Activated gamma-delta T cell treated with anti-CD3 and anti-CD28 coated beads, Interleukin-2, amount 50 U/mL, for 16 hours (primary cell): ENCODE data around the gene PDE6B.

ENCODE experiments used
- DNase-seq: peaks from one replicate; pipeline ENCODE4 v3.0.0-alpha.2; 2020; ENCODE audit warnings: low read depth

PDE6B gene

DNA sequence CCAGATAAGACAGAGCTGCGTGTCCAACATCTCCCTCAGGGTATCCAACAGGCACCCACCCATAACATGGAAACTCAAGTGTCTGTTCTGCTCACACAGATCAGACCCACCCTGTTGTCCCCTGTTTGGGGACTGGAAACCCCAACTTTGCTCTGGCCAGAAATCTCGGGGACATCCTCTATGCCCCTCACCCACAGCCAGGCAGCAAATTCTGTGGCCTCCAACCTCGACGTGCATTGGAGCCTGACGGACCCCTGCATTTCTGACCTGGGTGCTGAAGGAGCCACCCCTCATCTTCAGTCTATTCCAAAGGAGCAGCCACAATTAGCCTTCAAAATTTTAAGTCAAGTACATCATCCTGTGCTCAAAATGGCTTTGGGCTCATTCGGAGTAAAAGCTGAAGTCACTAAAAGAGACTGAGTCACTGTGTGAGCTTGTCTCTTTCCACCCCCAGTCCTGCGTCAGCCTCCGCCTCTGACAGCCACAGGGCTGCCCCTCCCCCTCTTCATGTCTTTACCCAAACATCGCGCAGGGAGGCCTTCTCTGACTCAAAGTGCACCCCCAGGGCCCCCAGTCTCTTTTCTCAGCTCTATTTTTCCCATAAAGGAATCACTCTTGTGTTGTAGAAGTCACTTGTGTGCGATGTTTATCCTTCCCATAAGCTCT, 24.4 kb upstream of the PDE6B start:
- DNase-seq = no peak

DNA sequence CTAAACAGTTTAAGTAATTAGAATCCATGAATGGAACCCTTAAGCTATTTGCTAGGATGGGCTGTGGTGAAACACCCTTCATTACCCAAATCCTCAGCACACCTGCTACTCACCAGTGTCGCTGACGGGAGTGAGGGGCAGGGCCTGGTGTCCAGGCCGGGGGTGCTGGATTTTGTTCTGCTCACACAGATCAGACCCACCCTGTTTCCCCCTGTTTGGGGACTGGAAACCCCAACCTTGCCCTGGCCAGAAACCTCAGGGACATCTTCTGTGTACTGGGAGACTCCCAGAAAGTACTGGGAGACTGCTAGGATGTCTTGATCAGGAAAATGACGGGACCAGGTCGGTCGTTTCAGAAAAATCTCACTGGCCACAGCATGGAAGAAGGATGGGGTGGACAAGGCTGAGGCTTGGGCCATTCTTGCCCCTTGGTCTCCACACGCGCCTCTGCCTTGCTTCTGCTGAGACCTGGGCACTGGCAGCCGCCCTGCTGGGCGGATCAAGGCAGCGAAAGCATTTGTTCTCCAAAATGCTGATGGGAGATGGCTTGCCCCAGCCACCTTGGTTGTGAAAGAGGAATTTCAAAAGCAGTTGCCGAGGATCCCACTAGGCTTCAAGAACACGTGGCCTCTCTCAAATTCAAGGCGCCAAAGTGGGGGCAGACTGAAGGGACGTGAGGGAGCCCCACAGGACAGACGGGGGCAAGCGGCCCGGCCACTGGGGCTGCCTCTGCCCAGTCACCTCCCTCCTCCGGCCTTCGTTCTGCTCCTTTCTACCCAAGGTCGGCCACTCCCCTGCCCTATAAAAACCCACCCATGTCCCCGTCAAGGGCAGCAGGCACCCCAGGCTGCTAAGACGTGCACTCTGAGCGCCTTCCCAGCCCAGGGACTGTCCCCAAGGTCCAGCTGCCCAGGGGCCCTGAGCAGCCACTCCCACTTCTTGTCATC, 23.5 kb upstream of the PDE6B start:
- DNase-seq = no peak

DNA sequence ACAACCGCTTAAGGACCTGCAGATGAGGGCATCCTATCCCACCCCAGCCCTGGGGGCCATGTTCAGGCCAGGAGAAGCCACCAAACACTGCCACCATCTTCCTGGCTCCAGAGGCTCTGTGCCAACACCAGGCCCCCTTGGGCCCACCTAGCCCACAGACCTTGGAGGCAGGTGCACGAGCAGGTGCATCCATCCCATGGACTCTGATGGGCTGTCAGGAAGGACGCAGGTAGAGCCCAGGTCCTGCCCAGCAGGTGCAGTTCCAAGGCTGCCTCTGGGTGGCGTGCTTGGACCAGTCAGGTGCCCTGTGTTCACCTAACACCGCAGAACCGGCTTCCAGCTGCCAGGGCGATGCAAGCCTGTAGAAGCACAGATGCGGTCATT, 22.8 kb upstream of the PDE6B start:
- peak; percentile 45 for DNase-seq

DNA sequence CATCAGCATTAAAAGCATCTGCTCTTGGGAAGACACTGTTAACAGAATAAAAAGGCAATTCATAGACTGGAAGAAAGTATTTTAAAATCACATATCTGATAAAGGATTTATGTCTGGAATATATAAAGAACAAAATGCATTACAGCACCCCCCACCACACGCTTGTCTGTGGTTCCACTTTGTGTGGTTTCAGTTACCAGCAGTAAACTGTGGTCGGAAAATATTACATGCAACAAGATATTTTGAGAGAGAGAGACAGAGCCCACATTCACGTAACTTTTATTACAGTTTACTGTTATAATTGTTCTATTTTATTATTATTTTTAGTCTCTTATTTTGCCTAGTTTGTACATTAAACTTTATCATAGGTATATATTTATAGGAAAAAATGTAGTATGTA, 21.2 kb upstream of the PDE6B start:
- no peak for DNase-seq

DNA sequence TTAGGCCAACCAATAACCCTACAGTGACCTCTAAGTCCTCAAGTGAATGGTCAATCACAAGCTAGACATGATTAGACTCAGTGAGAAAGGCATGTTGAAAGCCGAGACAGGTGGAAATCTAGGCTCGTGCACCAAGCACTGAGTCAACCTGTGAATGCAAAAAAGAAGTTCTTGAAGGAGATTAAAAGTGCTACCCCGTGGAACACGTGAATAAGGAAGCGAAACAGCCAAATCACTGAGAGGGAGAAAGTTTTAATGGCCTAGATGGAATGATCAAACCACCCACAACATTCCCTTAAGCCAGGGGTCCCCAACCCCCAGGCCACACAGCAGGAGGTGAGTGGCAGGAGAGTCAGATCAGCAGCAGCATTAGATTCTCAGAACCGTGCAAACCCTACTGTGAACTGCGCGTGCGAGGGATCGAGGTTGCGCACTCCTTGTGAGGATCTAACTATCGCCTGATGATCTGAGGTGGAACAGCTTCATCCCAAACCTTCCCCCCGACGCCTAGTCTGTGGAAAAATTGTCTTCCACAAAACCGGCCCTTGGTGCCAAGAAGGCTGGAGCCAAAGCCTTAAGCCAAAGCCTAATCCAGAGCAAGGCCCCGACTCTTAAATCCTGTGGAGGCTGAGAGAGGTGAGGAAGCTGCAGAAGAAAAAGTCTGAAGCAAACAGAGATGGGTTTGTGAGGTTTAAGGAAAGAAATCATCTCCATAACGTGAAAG, 19.5 kb upstream of the PDE6B start:
- no peak for DNase-seq

DNA sequence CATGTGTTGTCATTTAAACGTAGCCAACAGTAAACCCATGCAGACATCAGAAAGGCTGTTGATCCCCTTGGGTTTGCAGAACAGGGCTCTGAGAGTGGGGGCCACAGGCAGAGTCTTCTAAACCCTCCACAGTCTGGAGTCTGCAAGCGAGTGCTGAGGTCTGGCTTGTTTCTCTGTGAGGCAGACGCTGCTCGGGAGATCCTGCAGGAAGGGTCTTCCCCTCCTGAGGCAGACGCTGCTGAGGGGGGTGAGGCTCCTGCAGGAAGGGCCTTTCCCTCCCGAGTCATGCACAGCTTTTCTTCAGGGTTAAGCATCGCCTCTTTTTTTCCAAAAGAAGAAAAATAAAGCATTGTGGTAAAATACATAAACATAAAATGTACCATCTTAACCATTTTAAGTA, 17.1 kb upstream of the PDE6B start:
- no peak for DNase-seq

DNA sequence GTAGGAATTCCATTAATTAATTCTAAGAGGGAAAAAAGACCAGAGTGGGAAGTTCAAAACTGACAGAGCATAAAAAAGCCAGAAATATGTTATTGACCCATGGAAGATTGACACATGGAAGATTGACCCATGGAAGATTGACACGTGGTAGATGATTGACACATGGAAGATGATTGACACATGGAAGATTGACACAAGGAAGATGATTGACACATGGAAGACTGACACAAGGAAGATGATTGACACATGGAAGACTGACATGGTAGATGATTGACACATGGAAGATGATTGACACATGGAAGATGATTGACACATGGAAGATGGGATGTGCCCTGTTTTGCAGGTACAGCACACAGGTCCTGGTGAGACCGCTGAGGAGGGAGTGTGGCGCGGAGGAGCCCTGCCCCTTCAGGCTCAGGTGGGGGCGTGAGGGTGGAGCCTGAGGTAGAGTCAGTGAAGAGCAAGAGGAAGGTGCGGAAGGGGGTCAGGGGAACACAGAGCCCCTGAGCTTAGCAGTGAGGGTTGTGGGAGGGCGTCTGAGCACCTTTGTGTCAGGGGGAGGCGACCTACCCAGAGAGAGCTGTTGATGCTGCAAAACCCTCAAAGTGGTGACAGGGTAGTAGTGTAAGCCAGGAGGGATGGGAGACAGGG, 15.8 kb upstream of the PDE6B start:
- no peak for DNase-seq

DNA sequence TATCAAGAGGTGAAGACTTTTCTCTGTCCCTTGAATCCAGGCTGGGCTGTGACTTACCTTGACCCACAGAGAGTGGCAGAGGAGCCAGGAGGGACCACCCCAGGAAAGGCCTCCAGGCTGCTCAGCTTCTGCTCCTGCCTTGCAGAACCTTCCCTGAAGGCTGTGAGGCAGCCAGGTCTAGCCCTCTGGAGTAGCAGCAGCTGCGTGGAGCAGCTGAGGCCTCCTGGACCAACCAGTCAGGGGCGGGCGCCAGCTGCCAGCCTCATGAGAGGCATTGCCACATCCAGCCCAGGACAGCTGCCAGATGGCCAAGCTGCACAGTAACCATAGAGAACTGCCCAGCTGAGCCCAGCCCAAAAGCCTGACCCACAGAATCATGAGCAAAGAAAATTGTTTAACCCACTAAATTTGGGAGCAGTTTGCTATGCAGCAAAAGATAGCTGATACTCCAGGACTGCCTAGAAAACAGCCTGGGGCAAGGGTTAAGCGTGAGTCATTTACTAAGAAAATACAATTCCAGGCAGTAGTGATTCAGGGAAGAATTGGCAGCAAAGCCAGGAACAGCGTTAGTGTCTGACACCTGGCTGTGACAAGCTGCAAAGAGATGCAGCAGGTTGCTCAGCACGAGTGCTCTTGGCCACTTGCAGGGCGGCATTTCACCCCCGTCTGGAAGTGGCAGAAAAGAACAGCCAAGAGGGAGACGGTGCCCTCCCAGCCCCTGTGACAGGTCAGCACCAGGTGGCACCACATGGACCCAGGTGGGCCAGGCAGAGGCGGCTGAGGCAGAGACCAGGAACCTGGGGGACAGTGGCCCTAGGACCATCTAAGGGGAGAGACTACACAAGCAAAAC, 14.7 kb upstream of the PDE6B start:
- no peak for DNase-seq

DNA sequence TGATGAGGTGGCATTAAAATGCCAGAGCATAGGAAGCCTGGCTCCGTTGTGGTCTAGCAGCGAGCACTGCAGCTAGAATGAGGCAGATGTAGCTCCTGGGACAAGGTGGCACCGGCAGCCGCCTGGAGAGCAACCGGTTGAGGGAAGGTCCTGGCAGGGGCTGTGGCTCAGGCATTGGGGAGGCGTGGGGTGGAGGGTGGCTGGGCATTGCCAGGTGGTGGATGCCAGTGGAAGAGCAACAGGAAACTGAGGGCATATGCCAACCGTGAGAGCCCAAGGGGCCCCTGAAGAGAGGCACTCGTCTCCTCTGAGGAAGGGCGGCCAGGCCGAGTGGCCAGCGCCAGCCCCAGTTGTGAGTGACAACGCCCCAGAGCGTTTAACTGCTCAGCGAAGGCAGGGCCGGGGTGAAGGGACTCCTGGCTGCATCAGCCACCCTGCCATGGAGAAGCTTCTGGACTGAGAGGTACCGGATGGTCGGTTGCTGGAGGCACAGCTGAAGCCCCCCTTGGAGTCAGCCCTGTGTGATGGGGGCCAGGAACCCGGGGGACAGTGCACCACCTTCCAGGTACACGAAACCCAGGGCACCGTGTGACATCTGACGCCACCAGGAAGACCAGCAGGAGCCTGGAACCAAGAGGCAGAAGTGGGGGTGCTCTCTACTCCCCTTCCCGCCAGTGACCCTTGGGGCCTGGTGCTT, 13.2 kb upstream of the PDE6B start:
- DNase-seq = no peak

DNA sequence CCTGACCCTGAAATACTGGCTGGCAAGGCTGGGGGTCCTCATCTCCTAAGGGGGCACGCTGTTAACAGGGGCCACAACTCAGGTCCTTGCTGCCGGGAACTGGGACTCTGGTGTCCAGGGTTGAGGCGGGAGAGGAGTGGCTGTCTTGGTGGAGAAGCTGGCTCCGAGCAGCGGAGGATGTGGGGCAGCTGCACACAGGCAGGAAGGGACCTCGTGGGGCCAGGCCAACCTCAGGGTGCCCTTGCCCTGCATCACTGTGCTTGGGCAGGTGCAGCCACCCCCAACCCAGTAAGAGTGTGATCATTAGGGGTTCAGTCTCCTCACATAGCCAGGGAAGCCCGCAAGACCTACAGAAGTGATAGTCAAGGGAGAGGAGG, 12.6 kb upstream of the PDE6B start:
- no peak for DNase-seq

DNA sequence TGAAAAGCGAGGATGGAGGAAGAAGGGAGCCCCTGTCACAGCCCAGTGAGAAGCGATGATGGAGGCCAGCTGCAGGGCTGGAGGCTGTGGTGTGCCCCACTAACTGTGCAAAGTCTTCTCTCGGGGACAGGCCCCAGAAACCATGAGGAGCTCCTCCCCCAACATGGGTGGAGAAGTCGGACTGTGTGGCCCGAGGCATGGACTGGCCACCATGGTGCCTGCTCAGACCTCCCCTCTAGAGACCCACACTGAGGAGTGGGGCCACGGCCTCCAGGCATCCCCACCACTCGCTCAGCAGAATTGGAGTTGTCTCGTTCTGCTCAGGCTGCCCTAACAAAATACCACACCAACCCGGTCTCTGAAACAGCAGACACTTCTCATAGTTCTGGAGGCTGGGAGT, 12.2 kb upstream of the PDE6B start:
- DNase-seq = no peak

DNA sequence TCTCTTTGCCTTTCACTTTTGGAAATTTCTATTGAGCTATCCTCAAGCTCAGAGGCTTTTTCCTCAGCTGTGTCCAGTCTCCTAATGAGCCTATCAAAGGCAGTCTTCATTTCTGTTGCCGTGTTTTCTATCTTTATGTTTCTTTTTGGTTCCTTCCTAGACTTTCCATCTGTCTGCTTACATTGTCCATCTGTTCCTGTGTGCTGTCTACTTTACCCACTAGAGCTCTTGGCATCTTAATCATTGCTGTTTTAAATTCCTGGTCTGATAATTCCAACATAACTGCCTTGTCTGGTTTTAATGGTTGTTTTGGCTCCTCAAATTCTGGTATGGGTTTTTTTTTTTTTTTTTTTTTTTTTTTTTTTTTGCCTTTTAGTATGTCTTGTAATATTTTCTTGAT, 9.3 kb upstream of the PDE6B start:
- DNase-seq = no peak

DNA sequence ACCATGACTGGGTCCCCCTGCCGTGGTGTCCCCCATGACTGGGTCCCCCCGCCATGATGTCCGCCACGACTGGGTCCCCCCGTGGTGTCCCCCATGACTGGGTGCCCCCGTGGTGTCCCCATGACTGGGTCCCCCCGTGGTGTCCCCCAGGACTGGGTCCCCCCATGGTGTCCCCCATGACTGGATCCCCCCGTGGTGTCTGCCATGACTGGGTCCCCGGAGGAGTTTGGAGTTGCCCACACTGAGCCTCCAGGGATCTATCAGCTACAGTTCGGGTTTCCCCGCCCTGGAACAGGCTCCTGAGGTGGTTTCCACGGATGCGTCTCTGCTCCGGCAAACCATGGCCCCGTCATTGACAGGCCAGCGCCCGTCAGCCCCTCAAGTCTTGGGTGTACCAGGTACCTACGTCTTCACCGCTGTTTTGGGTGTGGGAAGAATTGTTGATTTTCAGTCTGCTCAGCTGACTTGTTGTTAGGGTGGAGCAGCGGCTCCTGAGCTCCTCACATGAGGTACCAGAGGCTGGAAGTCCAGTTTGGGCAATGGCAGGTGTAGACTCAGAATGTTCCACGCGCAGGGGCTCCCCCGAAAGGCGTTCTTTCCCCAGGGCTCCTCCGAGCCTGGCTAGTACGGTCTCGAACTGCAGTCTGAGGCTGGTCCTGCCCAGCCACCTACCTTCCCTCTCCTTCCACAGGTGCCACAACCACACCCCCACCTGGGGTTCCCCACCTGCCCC, 8.3 kb upstream of the PDE6B start:
- DNase-seq = no peak

DNA sequence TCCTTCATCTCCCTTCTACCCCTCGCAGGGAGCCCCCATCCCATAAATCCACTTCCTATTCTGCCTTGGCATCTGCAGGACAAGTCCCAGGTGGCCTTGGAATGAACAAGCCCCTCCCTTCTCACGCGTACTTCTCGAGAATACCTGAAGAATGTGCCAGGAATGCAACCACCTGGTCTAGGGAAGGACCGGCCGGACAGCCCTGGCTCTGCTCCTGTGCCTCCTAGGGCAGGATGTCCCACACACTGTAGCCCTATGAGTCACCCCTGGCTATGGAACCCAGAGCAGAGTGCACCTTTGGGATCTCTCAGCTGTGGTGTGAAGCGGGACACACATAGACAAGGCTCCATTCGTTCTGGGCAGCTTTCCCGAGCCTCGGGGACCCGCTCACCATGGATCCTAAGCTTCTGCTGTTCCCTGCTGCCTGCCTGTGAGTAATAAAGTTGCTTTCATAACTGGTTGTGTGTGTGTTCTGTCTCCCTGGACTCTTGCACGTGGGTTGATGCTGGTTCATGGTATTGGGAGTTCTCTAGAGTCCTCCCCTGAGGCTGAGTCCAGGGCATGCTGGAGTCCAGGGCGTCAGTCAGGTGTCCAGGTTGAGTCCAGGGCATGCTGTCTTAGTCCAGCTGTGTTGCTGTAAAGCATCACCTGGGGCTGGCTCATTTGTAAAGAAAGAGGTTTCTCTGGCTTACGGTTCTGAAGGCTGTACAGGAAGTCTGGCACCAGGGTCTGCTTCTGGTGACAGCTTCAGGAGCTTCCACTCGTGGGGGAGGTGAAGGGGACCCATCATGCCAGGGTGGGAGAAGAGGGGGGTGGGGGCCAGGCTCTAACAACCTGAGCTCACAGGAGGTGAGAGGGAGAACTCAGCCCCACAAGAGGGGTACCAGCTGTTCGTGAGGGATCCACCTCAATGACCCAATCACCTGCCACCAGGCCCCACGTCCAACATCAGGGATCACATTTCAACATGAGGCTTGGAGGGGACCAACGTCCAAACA, 7.4 kb upstream of the PDE6B start:
- no peak for DNase-seq

DNA sequence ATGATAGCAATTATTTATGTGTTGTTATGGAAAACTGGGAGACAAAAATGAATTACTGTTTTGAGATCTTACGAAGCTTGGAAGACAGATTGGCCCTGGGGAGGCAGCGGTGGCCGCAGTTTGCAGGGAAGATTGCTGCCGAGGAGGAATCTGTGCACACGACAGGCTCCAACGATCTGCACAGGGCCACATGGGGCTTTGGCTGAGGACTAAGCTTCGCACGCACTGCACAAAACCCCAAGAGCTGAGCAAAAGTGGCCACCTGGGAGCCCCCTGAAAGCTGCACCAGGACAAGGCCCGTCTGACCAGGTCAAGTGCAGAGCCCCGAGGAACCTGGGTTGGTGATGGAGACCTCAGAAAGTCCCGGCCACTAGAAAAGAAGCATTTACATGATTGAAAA, 5.2 kb upstream of the PDE6B start:
- DNase-seq = no peak

DNA sequence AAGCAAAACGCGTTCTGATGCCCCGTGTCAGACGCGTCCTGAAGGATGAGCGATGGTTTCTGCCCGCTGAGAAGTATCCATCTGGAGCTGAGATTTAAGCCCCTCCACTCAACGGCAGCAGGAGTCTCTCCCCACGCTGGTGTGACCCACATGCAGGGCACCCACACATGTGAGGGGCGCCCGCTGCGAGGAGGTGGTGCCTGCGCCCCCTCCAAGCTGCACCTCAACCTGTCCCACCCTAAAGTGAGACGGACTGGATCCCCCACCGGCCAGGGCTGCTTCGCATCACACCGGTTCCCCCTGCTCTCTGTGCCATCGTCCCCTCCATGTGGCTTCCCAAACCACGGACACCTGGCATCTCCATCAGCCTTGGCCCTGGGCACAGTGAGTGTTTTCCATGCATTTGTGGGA, 4.5 kb upstream of the PDE6B start:
- no peak for DNase-seq

DNA sequence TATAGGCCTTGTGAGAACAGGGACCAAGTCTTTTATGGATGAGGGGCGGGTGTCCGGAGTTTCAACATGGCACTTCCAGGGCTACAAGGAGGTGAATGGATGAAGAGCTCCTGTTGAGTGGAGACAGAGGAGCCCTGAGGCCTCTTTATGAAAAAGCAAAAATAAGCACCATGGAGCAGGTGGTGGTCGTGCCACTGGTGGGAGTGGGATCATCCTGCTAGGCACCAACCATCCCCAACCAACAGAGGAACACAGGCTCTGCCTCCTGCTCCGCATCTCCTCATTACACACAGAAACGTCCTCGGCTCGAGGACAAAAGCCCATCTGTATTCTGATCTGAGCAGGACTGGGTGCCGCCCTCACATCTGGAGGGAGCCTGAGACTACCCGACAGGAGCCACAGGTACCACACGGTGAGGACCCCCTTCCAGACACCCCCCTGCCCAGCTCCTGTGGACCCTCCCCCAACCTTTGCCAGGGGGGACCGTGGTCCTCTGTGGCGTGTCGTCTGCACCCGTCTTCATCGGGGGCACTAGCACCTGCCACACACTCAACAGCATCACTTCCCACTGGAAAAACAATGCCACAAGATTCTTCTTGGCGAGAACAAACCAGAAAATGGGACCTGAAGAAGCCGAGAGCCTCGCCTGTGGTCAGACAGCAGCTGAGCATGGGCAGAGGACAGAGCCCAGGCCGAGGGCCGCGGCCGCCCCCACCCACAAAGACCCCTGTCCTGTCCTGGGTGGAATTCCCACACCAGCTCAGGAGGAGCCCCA, 3.9 kb upstream of the PDE6B start:
- DNase-seq = no peak
